ENCODE results near the gene EMILIN2. TPM values are rescaled to one million over a fixed set of nuclear protein-coding genes. Genes with fewer than 3 reads are reported as not detected.

EMILIN2 gene
- total and polyA plus RNA-seq, 2 donors (not counting 3 experiments of a cell fraction or from before 2014, with no cell fraction given), result 9.4 to 13.4 TPM

- no peak for TF ChIP-seq GATA2 (IDR thresholded peaks at IDR 0.05; ENCODE audit: insufficient read depth, insufficient read length, low read depth, low read length)
- no peak for TF ChIP-seq CTCF (IDR thresholded peaks at IDR 0.05; ENCODE audit: extremely low read depth in 1 of 2, insufficient read depth in 1 of 2, low read depth in 1 of 2, low read length in 2 of 2)
- TF ChIP-seq POLR2A (IDR thresholded peaks at IDR 0.05; ENCODE audit: low read depth, low read length), result no peak
- no peak for TF ChIP-seq MYC (IDR thresholded peaks at IDR 0.05; ENCODE audit: low read depth, low read length)
- H3K27me3 ChIP-seq (ENCODE audit: control insufficient read depth in 2 of 2, insufficient read depth in 2 of 2, low read length in 2 of 2), result peaks cover 0 to 7% of the 10 kb centered on the region in 2 experiments
- H4K20me1 ChIP-seq (replicated peaks; ENCODE audit: control insufficient read depth, extremely low read depth, insufficient read depth, low read length), result no peaks in the 10 kb centered on the region
- ChIA-PET CTCF (no interaction called here), POLR2A (no interaction called here)
- H2AFZ ChIP-seq (ENCODE audit: low read depth, low read length), result no peak overlapping the region
- FAIRE-seq, result no peak
- H3K4me2 ChIP-seq (ENCODE audit: insufficient read depth, low read length), result no peak overlapping the region
- H3K9ac ChIP-seq (replicated peaks; ENCODE audit: extremely low read depth, insufficient read depth, low read length), result no peak overlapping the region
- H3K79me2 ChIP-seq (ENCODE audit: control insufficient read depth, insufficient read depth, low read length), result no peaks in the 10 kb centered on the region
- H3K4me3 ChIP-seq (replicated peaks in 1 of 3; ENCODE audit: insufficient read depth in 1 of 3, low read depth in 1 of 3, low read length in 3 of 3), result no peak overlapping the region
- H3K27ac ChIP-seq (ENCODE audit: insufficient read depth, low read depth, low read length), result no peak overlapping the region
- H3K4me1 ChIP-seq (ENCODE audit: control insufficient read depth, extremely low read depth, insufficient read depth, low read length), result no peaks in the 10 kb centered on the region
- intact Hi-C loops (cut with micrococcal nuclease), result no loop called here
- no peak for DNase-seq (ENCODE audit: low read depth, low spot score)
- no peaks in the 10 kb centered on the region for H3K36me3 ChIP-seq (ENCODE audit: control insufficient read depth in 2 of 2, extremely low read depth in 1 of 2, insufficient read depth in 2 of 2, low read length in 2 of 2)
- no peaks in the 10 kb centered on the region for H3K9me3 ChIP-seq (replicated peaks; ENCODE audit: control insufficient read depth, insufficient read depth, low read length)
- no peaks in the 10 kb centered on the region for H3K9me1 ChIP-seq (replicated peaks; ENCODE audit: control insufficient read depth, extremely low read depth, insufficient read depth, low read length)
- BruUV-seq (replicated peaks), result no TSS peak
- dilution Hi-C loops (cut with MboI; ENCODE audit: extremely low pct_ligation_motif_present, low sequenced_read_pairs), result no loop called here
Measured at GRCh38 chr18:2871111-2871720, 24.4 kb downstream of the EMILIN2 start.

GRCh38 chr18:2872095-2872494 lies 25.3 kb downstream of the EMILIN2 start:
- DNase-seq (ENCODE audit: low read depth, low spot score), result no peak
- POLR2A ChIA-PET, result no interaction called here

More at GRCh38 chr18:2872095-2872494, 25.3 kb downstream of the EMILIN2 start:
- intact Hi-C loops (cut with micrococcal nuclease), result no loop called here
- CTCF ChIA-PET, result no interaction called here
- Histone ChIP-seq H2AFZ (ENCODE audit: low read depth, low read length) (no peak overlapping the region), H3K27me3 (ENCODE audit: control insufficient read depth in 2 of 2, insufficient read depth in 2 of 2, low read length in 2 of 2) (peaks cover 0 to 7% of the 10 kb centered on the region in 2 experiments), H3K9me3 (replicated peaks; ENCODE audit: control insufficient read depth, insufficient read depth, low read length) (no peaks in the 10 kb centered on the region), H3K4me3 (replicated peaks in 1 of 3; ENCODE audit: insufficient read depth in 1 of 3, low read depth in 1 of 3, low read length in 3 of 3) (no peak overlapping the region), H3K27ac (ENCODE audit: insufficient read depth, low read depth, low read length) (no peak overlapping the region), H4K20me1 (replicated peaks; ENCODE audit: control insufficient read depth, extremely low read depth, insufficient read depth, low read length) (no peaks in the 10 kb centered on the region), H3K36me3 (ENCODE audit: control insufficient read depth in 2 of 2, extremely low read depth in 1 of 2, insufficient read depth in 2 of 2, low read length in 2 of 2) (no peaks in the 10 kb centered on the region), H3K79me2 (ENCODE audit: control insufficient read depth, insufficient read depth, low read length) (no peaks in the 10 kb centered on the region), H3K4me1 (ENCODE audit: control insufficient read depth, extremely low read depth, insufficient read depth, low read length) (no peaks in the 10 kb centered on the region), H3K9me1 (replicated peaks; ENCODE audit: control insufficient read depth, extremely low read depth, insufficient read depth, low read length) (no peaks in the 10 kb centered on the region), H3K4me2 (ENCODE audit: insufficient read depth, low read length) (no peak overlapping the region), H3K9ac (replicated peaks; ENCODE audit: extremely low read depth, insufficient read depth, low read length) (no peak overlapping the region)
- no peak for FAIRE-seq
- TF ChIP-seq GATA2 (IDR thresholded peaks at IDR 0.05; ENCODE audit: insufficient read depth, insufficient read length, low read depth, low read length) (no peak), MAX (IDR thresholded peaks at IDR 0.05; ENCODE audit: insufficient read depth, insufficient read length) (no peak), POLR2A (IDR thresholded peaks at IDR 0.05; ENCODE audit: low read depth, low read length) (no peak), FOS (IDR thresholded peaks at IDR 0.05; ENCODE audit: borderline replicate concordance, insufficient read depth, low read length) (no peak), JUN (IDR thresholded peaks at IDR 0.05; ENCODE audit: borderline replicate concordance, insufficient read depth, insufficient read length, low read depth) (no peak), MYC (IDR thresholded peaks at IDR 0.05; ENCODE audit: low read depth, low read length) (no peak), CTCF (IDR thresholded peaks at IDR 0.05; ENCODE audit: extremely low read depth in 1 of 2, insufficient read depth in 1 of 2, low read depth in 1 of 2, low read length in 2 of 2) (no peak), EZH2 (IDR thresholded peaks at IDR 0.05; ENCODE audit: borderline replicate concordance, low read depth, low read length, severe bottlenecking) (no peak)
- dilution Hi-C loops (cut with MboI; ENCODE audit: extremely low pct_ligation_motif_present, low sequenced_read_pairs), result no loop called here
- BruUV-seq (replicated peaks), result no TSS peak
